Hematopoietic multipotent progenitor cell treated with erythropoietin and hydrocortisone succinate and interleukin-3 and kit ligand, for 17 days (in vitro differentiated cells): ENCODE measurements around the gene DHX9.

Experiments
- DNase-seq: peaks from one replicate; pipeline ENCODE4 v3.0.0-alpha.2; 2015; ENCODE audit warnings: low spot score

Gene DHX9

DNA sequence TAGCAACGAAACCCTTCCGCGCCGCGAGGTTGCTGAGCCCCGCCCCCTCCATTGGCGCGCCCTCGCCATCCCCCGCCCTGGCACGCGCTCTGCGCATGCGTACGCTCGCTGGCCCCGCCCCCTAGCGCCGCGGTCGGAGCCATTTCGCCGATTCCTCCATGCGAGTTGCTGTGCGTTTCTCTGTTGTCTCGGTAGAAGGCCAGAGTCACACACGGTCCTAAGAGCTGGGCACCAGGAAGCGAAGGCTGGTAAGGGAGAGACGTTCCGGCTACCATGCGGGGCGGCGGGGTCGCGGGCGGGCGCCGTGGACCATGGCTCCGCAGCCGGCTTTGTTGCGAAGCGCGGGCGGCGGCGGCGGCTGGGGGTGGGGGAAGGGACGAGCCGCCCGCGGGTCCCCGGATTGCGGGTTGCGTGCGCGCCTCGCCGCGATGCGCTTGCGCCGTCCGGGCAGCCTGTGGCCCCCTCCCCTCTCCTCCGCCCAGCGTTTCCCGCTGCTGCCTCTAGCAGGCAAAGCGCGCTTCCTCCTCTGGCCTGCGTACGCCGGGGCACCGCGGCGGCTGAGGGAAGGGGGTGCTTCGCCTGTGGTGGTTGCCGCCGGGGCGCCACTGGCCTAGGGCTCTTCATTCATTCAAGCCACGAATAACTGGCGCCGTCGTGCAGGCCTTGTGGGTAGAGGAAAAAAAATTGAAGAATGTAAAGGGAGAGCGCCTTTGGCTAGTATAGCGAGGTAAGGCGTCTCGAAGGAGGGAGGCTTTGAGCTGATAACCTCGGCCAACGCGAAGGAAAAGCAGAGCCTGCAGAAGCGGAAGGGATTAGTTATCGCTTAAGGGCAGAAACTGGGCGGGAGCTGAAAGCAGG, at the start of gene DHX9:
Gene DHX9, plus strand, starts transcription at position 139 of the 858 bp plus-strand sequence. CDS start 3,220 bp downstream, outside the sequence.
- peak; percentile 94 for DNase-seq

DNA sequence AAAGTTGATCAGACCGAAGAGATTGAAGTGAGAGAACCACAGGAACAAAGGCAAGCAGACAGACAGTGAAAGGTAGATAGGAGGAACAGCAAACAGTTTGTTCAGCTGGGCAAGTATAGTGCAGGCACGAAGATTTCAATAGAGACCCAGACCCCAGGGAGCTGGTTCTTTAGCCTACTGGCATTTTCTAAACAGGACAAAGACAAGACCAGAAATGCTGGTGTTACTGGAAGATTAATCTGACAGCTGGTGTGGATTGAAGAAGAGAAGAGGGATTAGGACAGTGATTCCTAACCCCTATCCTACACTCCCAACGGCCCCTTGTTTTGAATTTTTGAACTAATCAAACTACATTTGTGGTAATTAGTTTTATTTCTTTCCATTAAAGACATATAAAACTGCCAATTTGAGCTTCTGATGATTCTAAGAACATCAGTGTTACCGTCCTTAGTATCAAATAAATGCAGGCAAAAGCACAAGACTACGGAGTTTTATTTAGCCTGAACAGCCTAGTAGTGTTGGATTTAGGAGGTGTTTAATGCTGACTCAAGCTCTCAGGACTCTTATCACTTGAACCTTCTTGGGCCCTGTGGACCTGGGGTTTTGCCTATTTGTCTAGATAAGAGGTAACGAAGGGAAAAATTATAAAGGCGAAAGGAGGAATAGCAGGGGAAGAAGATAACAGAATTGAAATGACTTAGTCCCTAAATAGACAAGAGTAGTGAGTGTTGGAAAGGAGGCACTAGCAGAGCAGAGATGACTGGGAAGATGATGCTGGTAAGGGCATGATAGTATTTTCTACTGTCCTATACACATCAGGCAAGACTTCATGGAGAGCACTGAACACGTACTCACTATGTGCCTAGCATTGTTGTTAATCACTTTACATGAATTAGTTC, 47.6 kb upstream of the DHX9 start:
- peak; percentile 88 for DNase-seq

DNA sequence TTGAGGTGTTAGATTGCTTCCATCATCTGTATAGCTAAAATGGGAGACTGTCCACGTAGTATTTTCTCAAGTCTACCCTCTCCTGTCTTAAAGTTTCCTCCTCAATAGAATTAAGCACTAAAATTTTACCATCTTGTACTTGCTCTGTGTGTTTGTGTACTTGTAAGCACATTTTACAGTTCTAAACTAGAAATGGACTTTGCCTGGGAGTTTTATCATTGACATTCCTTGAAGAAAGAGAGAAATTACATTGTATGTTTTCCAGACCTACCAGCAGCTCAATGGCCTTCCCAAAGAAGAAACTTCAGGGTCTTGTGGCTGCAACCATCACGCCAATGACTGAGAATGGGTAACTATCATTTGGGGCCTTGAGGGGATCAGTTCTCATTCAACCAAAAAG, 45.1 kb upstream of the DHX9 start:
- DNase-seq = no peak

DNA sequence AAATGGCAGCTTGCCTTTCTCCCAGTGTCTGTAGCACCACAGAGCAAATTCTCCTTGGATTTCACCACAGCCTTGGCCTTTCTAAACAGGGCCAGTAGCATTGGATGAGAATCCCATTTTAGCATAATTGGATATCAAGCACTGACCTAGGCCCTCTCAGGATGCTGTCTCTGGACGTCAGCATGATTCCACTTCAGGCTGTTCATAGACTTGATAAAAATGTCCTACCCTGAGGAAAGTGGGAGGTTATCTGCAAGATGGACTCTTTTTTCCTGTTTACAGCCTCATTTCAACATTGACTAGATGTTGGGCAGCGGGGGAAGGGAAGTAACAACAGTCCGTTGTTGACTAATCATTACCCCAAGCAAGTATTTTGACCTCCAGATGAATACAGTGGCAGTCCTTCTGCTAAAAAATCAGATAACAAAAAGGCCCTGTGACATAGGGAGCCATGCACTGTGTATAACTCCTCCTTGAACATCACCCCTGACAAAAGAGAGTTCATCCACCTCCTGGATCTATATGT, 44.4 kb upstream of the DHX9 start:
- DNase-seq = no peak

DNA sequence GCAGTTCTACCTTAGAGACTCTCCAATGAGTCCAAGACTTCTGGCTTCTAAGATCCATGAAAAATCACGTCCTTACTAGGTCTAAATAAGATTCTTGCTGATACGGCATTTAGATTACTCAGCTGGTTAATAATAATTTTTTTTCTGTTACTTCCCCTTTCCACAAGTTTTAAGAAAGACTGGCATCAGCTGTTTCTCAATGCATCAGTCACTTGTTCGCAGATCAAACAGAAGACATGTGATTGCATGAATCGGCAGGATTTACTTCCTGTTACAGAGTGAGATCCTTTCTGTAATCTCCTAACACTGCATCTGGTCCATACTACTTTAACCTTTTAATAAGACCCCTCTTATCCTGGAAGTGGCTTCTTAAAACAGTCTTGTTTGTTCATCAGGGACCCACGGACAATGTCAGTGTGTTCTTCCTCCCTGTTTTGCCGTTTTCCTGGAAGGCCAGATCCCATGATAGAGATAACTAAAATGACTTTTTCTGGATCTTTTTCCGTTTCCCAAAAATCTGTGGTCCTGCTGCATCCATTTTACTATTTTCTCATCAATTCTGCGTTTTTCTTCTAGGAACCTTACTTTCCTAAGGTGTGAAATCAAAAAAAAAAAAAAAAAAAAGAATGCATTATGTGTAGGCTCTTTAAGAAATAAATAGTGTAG, 43.5 kb upstream of the DHX9 start:
- peak; percentile 43 for DNase-seq

DNA sequence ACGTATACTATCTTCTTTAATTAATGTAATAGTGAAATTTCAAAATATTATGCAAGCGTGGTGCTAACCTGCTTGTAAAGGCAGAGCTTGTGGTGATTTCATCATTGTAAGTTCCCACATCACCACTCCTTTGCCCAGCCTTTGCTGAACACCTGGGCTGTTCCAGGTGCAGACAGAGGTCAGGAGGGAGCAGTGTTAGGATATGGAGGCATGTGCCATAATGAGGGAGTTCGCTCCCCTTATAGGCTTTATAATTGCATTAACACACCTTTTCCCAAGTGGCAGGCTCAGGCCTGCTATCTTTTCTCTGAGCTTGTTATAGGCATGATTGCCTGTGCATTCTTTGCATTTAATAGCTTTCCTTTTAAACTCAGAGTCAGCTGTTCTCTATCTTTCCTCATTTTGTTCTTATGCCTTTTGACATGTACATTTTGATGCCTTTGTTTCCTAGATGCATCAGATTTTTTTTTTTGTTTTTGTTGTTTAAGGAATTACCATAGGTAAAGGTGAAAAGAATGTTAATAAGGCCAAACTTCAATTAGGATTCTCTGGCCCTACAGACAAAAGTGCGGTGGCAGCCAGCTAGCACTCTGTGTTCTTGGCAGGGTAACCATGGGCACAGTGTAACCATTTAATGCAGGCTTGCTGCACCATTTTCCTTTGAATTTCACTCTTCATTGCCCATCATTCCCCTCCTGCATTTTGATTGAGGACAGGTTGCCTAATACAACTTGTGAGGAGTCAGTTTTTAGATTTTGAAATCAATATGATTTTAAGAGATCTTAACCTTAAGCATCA, 36.9 kb upstream of the DHX9 start:
- no peak for DNase-seq

DNA sequence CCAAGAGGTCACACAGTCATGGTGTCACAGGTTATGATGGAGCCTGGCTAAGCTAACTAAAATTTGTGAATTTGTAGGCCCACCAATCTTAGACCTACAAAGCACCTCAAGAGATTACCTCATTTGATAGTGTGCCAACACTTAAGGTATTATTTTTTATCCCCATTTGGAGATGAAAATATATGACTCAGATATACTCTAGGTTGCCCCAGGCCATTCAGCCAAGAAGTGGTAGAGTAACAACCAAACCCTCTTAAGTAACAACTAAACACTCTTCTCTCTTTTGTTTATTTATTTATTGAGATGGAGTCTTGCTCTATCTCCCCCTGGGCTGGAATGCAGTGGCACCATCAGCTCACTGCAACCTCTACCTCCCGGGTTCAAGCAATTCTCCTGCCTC, 35.3 kb upstream of the DHX9 start:
- DNase-seq = no peak

DNA sequence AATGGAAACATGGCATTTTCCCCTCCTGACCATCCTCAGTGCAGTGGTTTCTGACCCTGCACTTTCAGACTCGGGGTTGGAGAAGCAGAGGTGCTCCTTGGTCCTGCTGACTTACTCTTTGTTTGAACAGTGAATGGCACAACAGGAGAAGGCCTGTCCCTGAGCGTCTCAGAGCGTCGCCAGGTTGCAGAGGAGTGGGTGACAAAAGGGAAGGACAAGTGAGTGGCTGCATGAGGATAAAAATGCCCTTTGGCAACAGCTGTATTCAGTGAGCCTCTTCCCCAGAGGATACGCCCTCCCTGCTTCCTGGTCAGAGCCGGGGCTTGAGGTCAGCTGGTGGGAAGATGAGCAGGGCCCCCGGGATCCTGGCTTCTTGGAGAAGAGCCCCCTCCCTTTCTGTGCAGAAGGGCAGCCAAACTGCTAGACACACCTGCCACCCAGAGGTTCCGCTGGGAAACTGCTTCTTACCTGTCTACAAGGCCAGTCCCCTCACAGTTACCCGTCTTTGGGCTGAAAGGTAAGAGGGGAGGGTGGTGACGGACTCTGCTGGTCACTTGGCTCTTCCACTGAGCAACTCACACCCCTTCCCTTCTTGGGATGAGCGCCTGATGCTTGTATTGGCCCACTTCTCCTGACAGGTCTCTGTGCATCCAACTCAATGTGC, 33.0 kb upstream of the DHX9 start:
- DNase-seq = no peak

DNA sequence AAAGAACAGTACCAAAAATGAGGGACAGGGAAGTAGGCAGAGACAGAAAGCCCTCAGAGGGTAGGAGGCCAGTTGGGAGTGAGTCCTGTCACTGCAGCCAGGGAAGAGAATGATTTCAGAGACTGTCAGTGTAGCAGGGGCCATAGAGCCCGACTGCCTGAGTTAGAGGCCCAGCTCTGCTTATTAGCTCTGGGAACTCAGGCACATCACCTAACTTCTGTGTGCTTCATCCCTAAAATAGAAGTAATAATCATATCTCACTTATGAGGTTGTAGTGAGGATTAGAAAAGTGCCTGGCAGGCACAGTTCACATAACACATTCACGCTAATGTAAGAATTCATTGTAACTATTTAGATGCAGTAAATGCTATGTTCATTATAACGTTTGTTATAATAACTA, 31.2 kb upstream of the DHX9 start:
- DNase-seq = no peak

DNA sequence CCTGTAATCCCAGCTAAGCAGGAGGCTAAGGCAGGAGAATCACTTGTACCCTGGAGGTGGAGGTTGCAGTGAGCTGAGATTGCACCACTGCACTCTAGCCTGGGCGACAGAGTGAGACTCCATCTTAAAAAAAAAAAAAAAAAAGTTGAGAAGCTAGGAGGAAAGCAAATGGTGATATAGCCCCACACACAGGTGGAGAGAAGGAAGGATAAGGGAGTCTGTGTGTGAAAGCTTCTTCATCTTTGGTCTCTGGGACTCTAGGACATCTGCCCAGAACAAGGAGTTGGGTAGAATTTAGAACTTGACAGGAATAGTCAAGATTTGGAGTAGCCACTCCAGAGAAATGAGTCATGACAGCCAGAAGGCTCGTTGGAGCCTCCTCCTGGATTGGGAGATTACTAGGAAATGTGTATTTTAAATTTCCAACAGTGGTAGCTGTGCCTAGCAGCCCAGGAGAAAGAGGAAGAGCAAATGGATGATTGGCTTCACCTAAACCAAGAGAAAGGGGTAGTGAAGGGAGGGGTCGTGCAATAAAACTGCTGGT, 29.7 kb upstream of the DHX9 start:
- DNase-seq = no peak

DNA sequence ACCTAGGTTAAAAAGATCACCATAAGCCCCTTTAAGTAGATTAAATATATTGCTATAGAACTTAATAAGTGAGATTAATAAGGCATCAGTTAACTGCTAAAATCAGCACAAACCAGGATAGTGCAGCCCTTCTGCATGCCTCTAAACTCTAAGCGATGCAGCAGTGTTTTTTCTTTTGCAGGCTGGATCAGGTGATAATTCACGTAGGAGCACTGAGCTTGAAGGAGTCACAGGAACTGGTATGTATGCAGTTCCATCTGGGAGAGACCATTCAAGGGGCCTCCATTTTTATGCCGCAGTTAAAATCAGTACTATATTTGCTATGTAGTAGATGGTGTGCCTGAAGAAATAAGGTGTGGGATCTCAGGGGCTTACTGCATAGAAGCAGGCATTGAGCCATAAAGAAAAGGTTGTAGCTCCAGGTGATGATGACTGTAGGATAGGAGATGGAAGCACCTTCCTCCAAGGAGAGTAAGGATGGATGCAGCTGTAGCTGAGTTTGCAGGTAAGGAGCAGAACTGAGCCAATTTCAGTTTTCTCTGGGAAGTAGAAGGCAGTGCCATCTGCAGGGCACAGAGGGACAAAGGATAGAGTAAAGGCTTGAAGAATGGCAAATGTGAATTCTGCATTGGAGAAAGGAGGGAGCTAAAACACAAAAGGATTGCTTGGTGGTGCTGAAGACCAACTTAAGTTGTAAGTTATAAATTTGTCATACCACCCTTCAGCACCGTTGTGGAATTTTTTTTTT, 27.0 kb upstream of the DHX9 start:
- DNase-seq = no peak

DNA sequence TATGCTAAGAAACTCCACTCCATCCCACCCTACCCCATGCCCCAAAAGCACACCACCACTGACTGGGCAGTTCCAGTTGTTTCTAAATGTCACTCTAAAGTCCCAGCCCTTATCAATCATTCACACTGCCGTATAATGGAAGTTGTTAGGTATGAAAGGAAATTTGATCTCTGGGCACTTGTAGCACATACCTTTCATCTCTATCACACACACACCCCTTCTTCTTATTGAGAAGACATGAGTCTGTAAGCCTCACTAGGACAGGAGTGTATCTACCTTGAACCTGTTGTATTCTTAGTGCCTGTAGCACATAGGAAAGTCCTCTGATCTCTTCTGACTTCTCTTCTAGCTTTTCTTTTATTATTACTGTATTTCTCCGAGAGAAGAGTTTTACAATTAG, 22.3 kb upstream of the DHX9 start:
- DNase-seq = no peak

DNA sequence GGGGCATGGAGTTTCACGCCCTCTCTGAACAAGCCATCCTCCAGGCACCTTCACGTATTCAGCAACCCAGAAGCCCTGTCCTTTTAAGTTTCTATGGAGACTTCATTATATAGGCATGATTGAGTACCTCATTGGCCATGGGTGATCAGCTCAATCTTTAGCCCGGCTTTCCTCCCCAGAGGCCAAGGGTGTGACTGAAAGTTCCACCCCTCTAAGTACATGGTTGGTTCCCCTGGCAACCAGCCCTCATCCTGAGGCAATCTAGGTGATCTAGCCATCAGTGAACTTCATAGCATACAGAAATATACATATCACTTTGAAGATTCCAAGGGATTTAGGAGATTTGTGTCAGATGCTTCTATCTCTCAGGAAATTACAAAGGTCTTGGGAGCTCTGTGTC, 21.3 kb upstream of the DHX9 start:
- DNase-seq = no peak

DNA sequence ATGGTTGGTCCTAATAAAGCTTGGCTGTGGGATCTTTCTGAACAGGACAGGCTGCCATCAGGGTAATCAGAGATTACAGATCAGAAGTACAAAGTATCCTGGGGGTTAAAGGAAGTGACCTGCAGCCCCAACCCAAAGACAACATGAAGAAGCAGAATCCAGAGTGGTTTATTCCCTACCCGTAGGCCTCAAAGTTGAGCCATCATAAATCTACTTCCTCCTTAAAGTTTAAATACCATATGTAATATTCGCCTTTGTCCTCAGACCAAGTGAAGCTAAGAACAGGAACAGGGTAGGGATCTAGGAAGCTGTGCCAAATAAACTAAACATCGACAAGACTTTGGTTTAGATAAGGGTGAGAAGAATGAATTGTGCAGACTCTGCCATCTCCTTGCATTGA, 15.9 kb upstream of the DHX9 start:
- DNase-seq = no peak

DNA sequence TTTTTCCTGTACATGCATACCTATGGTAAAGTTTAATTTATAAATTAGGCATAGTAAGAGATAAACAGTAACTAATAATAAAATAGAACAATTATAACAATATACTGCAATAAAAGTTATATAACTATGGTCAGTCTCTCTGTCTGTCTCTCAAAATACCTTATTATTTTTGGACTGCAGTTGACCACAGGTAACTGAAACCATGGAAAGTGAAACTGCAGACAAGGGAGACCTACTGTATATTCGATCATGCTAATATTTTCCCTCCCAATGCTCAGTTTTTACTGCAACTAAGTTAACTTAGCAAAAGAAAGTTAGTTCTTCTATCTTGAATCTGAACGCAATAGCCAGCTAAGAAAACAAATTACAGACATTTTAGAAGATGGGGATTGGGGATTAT, 12.3 kb upstream of the DHX9 start:
- DNase-seq = no peak

DNA sequence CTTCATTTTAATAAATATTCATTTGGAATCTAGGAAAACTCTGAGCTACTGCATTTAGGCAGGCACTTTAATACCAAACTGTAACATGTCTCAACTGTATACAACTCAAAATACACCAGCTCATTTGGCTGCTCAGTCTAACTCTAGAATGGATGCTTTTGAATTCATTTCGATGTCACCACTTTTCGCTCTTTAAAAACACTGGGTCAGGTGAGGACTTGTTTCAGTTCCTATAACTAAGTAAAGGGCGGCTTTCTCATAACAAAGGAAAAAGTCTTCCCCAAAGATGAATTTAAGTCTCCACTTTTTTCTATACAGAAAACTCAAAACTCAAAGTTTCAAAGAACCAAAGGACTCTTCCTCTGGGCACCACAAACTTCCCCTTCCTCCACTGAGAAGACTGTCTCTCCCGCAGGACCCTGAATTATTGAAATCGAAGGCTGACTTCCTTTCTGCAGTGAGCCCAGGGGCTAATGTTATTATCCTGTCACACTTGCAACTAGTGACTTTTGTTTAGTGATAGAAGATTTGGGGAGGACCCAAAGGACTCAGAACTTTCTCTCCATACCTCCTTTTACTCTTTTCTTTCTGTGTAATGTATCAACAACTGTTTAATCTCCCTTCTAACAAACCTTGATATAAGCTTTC, 9.7 kb upstream of the DHX9 start:
- DNase-seq = no peak

DNA sequence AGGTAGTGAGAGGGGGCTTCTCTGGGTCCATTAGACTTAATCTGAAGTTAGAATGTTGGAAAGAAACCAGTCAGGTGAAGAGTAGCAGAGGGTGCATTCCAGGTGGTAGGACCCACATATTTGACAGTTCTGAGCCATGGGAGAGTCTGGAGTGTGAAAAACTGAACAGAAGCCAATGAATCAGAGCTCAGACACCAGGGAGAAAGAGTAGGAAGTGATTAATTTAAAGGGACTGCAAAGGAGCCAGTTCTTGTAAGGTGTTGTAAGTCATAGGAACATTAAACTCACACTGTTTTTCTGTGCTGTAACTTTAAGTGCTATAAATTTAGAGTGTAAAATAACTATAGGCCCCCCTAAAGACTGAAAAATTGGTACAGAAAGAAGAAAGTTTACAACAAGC, 5.9 kb upstream of the DHX9 start:
- no peak for DNase-seq

DNA sequence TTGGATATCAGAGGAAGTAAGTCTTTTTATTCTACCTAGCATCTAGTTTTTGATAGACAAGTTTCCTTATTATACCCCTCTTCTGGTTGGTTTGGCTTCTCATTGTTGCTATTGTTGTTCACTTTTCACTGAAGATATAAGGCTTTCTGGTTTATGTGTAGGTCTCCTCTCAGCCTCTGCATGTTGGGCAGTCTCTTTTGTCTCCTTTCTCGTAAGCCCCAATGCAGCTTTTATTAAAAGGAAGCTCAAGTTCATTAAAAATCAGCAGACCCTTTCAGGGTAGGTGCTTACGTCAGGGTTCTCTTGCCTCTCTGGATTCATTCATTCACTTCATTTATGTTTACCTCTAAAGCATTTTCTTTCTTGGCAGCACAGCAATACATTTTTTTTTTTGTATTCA, 4.8 kb upstream of the DHX9 start:
- DNase-seq = no peak

DNA sequence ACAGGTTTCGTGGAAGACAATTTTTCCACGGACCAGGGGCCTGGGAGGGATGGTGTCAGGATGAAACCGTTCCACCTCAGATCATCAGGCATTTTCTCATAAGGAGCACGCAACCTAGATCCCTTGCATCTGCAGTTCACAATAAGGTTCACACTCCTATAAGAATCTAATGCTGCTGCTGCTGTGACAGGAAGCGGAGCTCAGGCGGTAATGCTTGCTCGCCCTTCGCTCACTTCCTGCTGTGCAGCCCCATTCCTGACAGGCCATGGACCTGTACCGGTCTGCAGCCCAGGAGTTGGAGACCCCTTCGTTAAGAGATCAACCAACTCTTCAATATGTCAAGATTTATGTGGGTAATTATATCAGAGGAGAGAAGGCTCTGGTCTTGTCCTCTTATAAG, 3.3 kb upstream of the DHX9 start:
- DNase-seq = no peak
